DND-41 (cell line): ENCODE results near the gene TAS2R41.

Experiments
- ATAC-seq: fragments of 200-7000 bp; cut with Tn5 transposase; 3 replicates; pipeline ENCODE4 v1.9.1; 2021; ENCODE audit warnings: low read depth; ENCODE audit not compliant: insufficient read depth
- DNase-seq: peaks from one replicate; pipeline ENCODE4 v3.0.0-alpha.2; 2020
- H2AFZ ChIP-seq: 2 replicates; pipeline ENCODE4 v1.6.0; 2012; ENCODE audit warnings: low read depth, low read length
- H3K27ac ChIP-seq: 2 replicates; pipeline ENCODE4 v1.5.1; 2012; ENCODE audit warnings: low read length, inconsistent platforms
- H3K27me3 ChIP-seq: fragments of 200-600 bp; sonication (generic); 2 replicates; pipeline ENCODE4 v1.6.0; 2012; ENCODE audit warnings: low read length, mild to moderate bottlenecking, inconsistent platforms; ENCODE audit not compliant: insufficient read depth, poor library complexity
- H3K36me3 ChIP-seq: 2 replicates; pipeline ENCODE4 v1.5.1; 2012; ENCODE audit warnings: low read length, inconsistent platforms; ENCODE audit not compliant: insufficient read depth
- H3K4me1 ChIP-seq: 2 replicates; pipeline ENCODE4 v1.5.1; 2012; ENCODE audit warnings: mild to moderate bottlenecking, low read length; ENCODE audit not compliant: insufficient read depth
- H3K4me2 ChIP-seq: 2 replicates; pipeline ENCODE4 v1.6.0; 2012; ENCODE audit warnings: mild to moderate bottlenecking, moderate library complexity, low read length, inconsistent platforms; ENCODE audit not compliant: insufficient read depth
- H3K4me3 ChIP-seq, 2 experiments: fragments of 200-600 bp in 1 of 2; shearing (Covaris generic) in 1 of 2; 2 replicates each; pipeline ENCODE4 v1.5.1; 2012 to 2016; ENCODE audit warnings: inconsistent platforms in 2 of 2, low read length in 2 of 2, mild to moderate bottlenecking in 2 of 2, low read depth in 1 of 2, moderate library complexity in 1 of 2
- H3K79me2 ChIP-seq: 2 replicates; pipeline ENCODE4 v1.6.0; 2012; ENCODE audit warnings: low read length, inconsistent platforms; ENCODE audit not compliant: insufficient read depth
- H3K9ac ChIP-seq: 2 replicates; pipeline ENCODE4 v1.6.0; 2012; ENCODE audit warnings: low read depth, mild to moderate bottlenecking, inconsistent platforms, low read length, moderate library complexity
- H3K9me3 ChIP-seq: 2 replicates; pipeline ENCODE4 v1.5.1; 2012; ENCODE audit warnings: low read length, moderate library complexity, mild to moderate bottlenecking, inconsistent platforms; ENCODE audit not compliant: insufficient read depth, severe bottlenecking
- H4K20me1 ChIP-seq: 2 replicates; pipeline ENCODE4 v1.6.0; 2012; ENCODE audit warnings: low read length; ENCODE audit not compliant: insufficient read depth
- CTCF ChIP-seq: IDR thresholded peaks from 2 replicates; pipeline ENCODE4 v1.5.1; 2012; ENCODE audit warnings: borderline replicate concordance, low read length, moderate library complexity, mild to moderate bottlenecking; ENCODE audit not compliant: poor library complexity, severe bottlenecking; ENCODE audit errors: extremely low read depth
- EZH2 ChIP-seq: IDR thresholded peaks from 3 replicates; pipeline ENCODE4 v1.6.1; 2012; ENCODE audit warnings: borderline replicate concordance, low read depth, mild to moderate bottlenecking, moderate library complexity, low read length, inconsistent platforms; ENCODE audit not compliant: severe bottlenecking

Gene TAS2R41

GRCh38 chr7:143477501-143478150 is at the start of gene TAS2R41:
Gene TAS2R41 (plus strand): TSS chr7:143477873. CDS start chr7:143477873, 0 bp downstream.
- no peaks in the 10 kb centered on the region for H3K79me2 ChIP-seq
- H3K36me3 ChIP-seq: no peaks in the 10 kb centered on the region
- DNase-seq (no peak), ATAC-seq (no peak)
- no peak within 1 kb of the TSS for H2AFZ ChIP-seq
- H3K27me3 ChIP-seq: peaks cover 3% of the 10 kb centered on the region
- H3K4me3 ChIP-seq: no peak within 1 kb of the TSS
- H3K9ac ChIP-seq: no peak within 1 kb of the TSS
- no peak for TF ChIP-seq EZH2
- no peak for TF ChIP-seq CTCF
- no peaks in the 10 kb centered on the region for H4K20me1 ChIP-seq
- H3K27ac ChIP-seq: no peak within 1 kb of the TSS
- H3K4me2 ChIP-seq: no peak within 1 kb of the TSS
- no peaks in the 10 kb centered on the region for H3K9me3 ChIP-seq
- H3K4me1 ChIP-seq: no peaks in the 10 kb centered on the region

- ATAC-seq: no peak
- Histone ChIP-seq H3K27ac (no peak overlapping the region), H3K27me3 (peaks cover 6% of the 10 kb centered on the region)
Observed at GRCh38 chr7:143429770-143430698, 47.6 kb upstream of the TAS2R41 start.

GRCh38 chr7:143431109-143431508 is 46.6 kb upstream of the TAS2R41 start:
- H3K4me3 ChIP-seq: no peak overlapping the region
- H3K9me3 ChIP-seq: no peaks in the 10 kb centered on the region
- H3K4me1 ChIP-seq: no peaks in the 10 kb centered on the region
- peaks cover 6% of the 10 kb centered on the region for H3K27me3 ChIP-seq
- H2AFZ ChIP-seq: no peak overlapping the region
- H3K27ac ChIP-seq: no peak overlapping the region
- TF ChIP-seq CTCF: no peak
- TF ChIP-seq EZH2: no peak
- H4K20me1 ChIP-seq: no peaks in the 10 kb centered on the region
- no peaks in the 10 kb centered on the region for H3K36me3 ChIP-seq
- DNase-seq (no peak), ATAC-seq (no peak)
- no peak overlapping the region for H3K4me2 ChIP-seq
- H3K9ac ChIP-seq: no peak overlapping the region
- H3K79me2 ChIP-seq: no peaks in the 10 kb centered on the region

More at GRCh38 chr7:143429770-143430698, 47.6 kb upstream of the TAS2R41 start:
- H3K4me2 ChIP-seq: no peak overlapping the region
- H3K9ac ChIP-seq: no peak overlapping the region
- no peaks in the 10 kb centered on the region for H3K9me3 ChIP-seq
- no peaks in the 10 kb centered on the region for H3K79me2 ChIP-seq
- H3K4me1 ChIP-seq: no peaks in the 10 kb centered on the region
- H2AFZ ChIP-seq: no peak overlapping the region
- no peak overlapping the region for H3K4me3 ChIP-seq
- TF ChIP-seq EZH2 (no peak), CTCF (no peak)
- no peaks in the 10 kb centered on the region for H4K20me1 ChIP-seq
- no peak for DNase-seq
- H3K36me3 ChIP-seq: no peaks in the 10 kb centered on the region
